Ovary (tissue), 3 donors: ENCODE data around the gene RNF111.

Experiments
- CTCF ChIP-seq, 3 donors: fragments of 450-650 bp in 2 of 3; fragments of 200-600 bp in 1 of 3; IDR thresholded peaks; one replicate each; pipeline versions ENCODE4 v1.5.1 to v1.8.0; 2016 to 2022; ENCODE audit warnings: antibody characterized with exemption in 3 of 3, mild to moderate bottlenecking in 1 of 3
- POLR2A ChIP-seq: fragments of 450-650 bp; IDR thresholded peaks from one replicate; pipeline ENCODE4 v1.6.1; 2017; ENCODE audit warnings: antibody characterized with exemption, mild to moderate bottlenecking, moderate library complexity
- donor health status: DM: no; HTN: no; CAD: no.

GRCh38 chr15:59105854-59106253 lies 118.4 kb downstream of the RNF111 start:
- TF ChIP-seq CTCF (IDR thresholded peaks at IDR 0.05) (no peak), POLR2A (no peak)
